Measurements from ENCODE around the gene PTPRN2. TPM values are rescaled to one million over a fixed set of nuclear protein-coding genes. Genes with fewer than 3 reads are reported as not detected.

PTPRN2 gene
- total and polyA plus RNA-seq, 4 donors = 18.1 to 69.9 (median 50.4) TPM

GRCh38 chr7:157815706-157816022, 772.0 kb downstream of the PTPRN2 start:
- Histone ChIP-seq H3K27me3 (ENCODE audit: control insufficient read depth, insufficient read depth, low read length) (no peaks in the 10 kb centered on the region), H3K4me1 (ENCODE audit: control insufficient read depth, insufficient read depth, low read length) (peaks cover 12% of the 10 kb centered on the region), H3K9me3 (ENCODE audit: control insufficient read depth, insufficient read depth, low read length) (no peaks in the 10 kb centered on the region), H3K36me3 (ENCODE audit: control insufficient read depth, insufficient read depth, low read length) (peaks cover 12% of the 10 kb centered on the region), H3K27ac (ENCODE audit: low read depth, low read length) (no peak overlapping the region), H3K4me3 (ENCODE audit: low read depth, low read length) (no peak overlapping the region)
- DNase-seq (ENCODE audit: low read depth in 4 of 6, low spot score in 6 of 6) = no peak
- 88% methylated on average over 10 of the region's 10 CpGs for WGBS (ENCODE audit: insufficient coverage)

DNA sequence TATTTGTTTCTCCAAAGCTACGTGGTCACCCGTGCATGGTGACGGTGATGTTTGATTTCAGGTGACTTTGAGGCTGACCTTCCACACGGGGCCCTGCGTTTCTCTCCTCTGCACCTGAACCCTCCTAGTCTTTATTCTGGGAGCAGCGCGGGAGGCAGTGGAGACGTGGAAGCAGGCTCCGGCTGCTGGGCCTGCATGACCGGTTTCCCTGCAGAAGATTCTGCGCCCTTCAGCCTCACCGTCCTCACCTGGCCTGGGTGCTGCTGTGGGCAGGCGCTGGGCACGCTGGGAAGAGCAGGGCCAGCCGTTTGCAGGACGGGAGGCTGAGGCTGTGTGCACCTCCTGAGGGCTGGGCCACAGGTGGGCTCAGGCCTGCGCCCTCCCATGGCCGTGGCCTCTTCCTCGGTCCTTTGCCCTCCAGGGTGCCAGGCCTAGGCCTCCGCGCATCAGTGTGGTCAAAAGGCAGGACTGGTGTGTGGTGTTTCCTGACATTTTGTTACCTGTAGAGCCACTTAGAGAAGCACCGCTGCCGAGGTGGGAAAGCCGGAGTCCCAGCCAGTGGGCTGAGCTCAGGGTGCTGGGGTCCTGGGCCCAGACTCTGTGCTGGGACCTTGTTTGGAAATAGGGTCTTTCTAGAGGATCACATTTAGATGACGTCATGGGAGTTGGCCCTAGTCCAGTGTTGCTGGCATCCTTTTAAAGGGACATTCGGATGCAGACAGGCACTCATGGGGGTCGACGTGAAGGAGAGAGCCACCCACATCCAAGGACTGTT, 772.5 kb downstream of the PTPRN2 start:
- Histone ChIP-seq H3K36me3 (ENCODE audit: control insufficient read depth, insufficient read depth, low read length) (peaks cover 15% of the 10 kb centered on the region), H3K27me3 (ENCODE audit: control insufficient read depth, insufficient read depth, low read length) (no peaks in the 10 kb centered on the region), H3K9me3 (ENCODE audit: control insufficient read depth, insufficient read depth, low read length) (no peaks in the 10 kb centered on the region), H3K4me3 (ENCODE audit: low read depth, low read length) (no peak overlapping the region), H3K4me1 (ENCODE audit: control insufficient read depth, insufficient read depth, low read length) (peaks cover 12% of the 10 kb centered on the region), H3K27ac (ENCODE audit: low read depth, low read length) (no peak overlapping the region)
- DNase-seq (ENCODE audit: low read depth in 4 of 6, low spot score in 6 of 6) = no peak
- WGBS (ENCODE audit: insufficient coverage) = 87% methylated on average over 28 of the region's 28 CpGs

DNA sequence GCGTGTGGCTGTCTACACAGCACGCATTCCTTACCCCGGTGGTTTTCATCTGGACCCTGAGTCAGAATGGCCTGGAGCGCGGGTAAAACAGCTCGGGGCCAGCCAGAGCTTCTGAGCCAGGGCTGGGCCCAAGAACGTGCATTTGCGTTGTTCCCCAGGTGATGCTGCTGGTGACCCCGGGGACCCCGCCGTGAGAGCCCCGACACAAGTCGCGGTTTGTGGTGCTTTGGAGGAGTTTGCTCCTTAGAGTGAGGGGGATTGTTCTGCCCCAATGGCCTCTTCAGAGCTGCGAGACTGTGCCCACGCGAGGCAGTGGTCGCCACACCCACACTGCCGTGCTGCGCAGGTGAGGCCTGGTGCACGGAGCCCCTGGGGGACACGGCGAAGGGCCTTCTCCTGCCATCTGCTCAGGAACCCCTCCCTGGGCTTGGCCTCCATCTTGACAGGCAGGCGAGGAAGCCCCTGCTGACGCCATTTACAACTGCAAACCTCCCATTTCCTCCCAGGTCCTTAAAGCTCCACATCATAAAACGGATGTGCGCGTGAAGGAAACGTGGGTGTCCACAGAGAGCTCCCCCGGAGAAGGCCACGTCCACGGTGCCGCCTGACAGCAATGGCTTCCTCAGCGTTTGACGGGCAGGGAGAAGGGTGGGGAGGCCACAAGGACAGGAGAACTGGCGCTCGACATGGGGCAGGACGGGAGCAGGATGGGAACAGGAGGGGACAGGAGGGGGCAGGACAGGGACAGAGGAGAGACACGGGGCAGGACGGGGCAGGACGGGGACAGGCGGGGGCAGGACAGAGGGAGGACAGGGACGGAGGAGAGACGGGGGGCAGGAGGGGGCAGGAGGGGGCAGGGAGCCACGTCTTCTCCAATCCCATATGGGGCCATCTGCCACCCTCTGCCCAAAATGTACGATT, 773.6 kb downstream of the PTPRN2 start:
- peaks cover 10% of the 10 kb centered on the region for H3K4me1 ChIP-seq (ENCODE audit: control insufficient read depth, insufficient read depth, low read length)
- H3K27me3 ChIP-seq (ENCODE audit: control insufficient read depth, insufficient read depth, low read length) = no peaks in the 10 kb centered on the region
- WGBS (ENCODE audit: insufficient coverage) = 85% methylated on average over 42 of the region's 46 CpGs
- H3K4me3 ChIP-seq (ENCODE audit: low read depth, low read length) = no peak overlapping the region
- H3K27ac ChIP-seq (ENCODE audit: low read depth, low read length) = no peak overlapping the region
- H3K36me3 ChIP-seq (ENCODE audit: control insufficient read depth, insufficient read depth, low read length) = peaks cover 24% of the 10 kb centered on the region
- no peak for DNase-seq (ENCODE audit: low read depth in 4 of 6, low spot score in 6 of 6)
- H3K9me3 ChIP-seq (ENCODE audit: control insufficient read depth, insufficient read depth, low read length) = no peaks in the 10 kb centered on the region

- Histone ChIP-seq H3K27ac (ENCODE audit: low read depth, low read length) (no peak overlapping the region), H3K9me3 (ENCODE audit: control insufficient read depth, insufficient read depth, low read length) (peaks cover 1% of the 10 kb centered on the region), H3K4me1 (ENCODE audit: control insufficient read depth, insufficient read depth, low read length) (peaks cover 5% of the 10 kb centered on the region), H3K36me3 (ENCODE audit: control insufficient read depth, insufficient read depth, low read length) (peaks cover 24% of the 10 kb centered on the region), H3K27me3 (ENCODE audit: control insufficient read depth, insufficient read depth, low read length) (no peaks in the 10 kb centered on the region), H3K4me3 (ENCODE audit: low read depth, low read length) (no peak overlapping the region)
- no peak for DNase-seq (ENCODE audit: low read depth in 4 of 6, low spot score in 6 of 6)
- 91% methylated on average over 17 of the region's 17 CpGs for WGBS (ENCODE audit: insufficient coverage)
Observed at GRCh38 chr7:157813053-157813452, 774.6 kb downstream of the PTPRN2 start.

DNA sequence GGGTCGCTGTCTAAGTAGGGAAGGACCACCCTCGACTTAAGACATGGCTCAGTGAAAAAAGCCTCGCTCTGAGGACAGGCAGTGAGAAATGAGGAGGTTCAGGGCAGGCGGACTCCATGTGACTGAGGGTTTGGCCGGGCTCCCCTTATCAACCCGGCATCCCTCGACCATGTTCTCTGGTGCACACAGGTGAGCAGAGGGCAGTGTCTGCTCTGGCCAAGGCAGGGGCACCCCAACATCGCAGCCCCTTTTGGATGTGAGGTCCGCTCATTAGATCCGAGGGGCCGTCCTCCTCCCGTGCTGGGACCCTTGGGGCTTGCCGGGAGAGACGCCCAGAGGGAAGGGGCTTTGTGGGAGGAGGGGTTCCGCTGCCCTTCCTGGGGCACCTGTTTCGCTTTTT, 775.7 kb downstream of the PTPRN2 start:
- no peaks in the 10 kb centered on the region for H3K27me3 ChIP-seq (ENCODE audit: control insufficient read depth, insufficient read depth, low read length)
- WGBS (ENCODE audit: insufficient coverage) = 87% methylated on average over 13 of the region's 16 CpGs
- H3K27ac ChIP-seq (ENCODE audit: low read depth, low read length) = no peak overlapping the region

GRCh38 chr7:157809863-157810851, 777.5 kb downstream of the PTPRN2 start:
- Histone ChIP-seq H3K36me3 (ENCODE audit: control insufficient read depth, insufficient read depth, low read length) (peaks cover 18% of the 10 kb centered on the region), H3K9me3 (ENCODE audit: control insufficient read depth, insufficient read depth, low read length) (peaks cover 1% of the 10 kb centered on the region), H3K27ac (ENCODE audit: low read depth, low read length) (no peak overlapping the region), H3K4me3 (ENCODE audit: low read depth, low read length) (no peak overlapping the region), H3K4me1 (ENCODE audit: control insufficient read depth, insufficient read depth, low read length) (peaks cover 15% of the 10 kb centered on the region), H3K27me3 (ENCODE audit: control insufficient read depth, insufficient read depth, low read length) (no peaks in the 10 kb centered on the region)
- DNase-seq (ENCODE audit: low read depth in 4 of 6, low spot score in 6 of 6) = no peak
- 97% methylated on average over 54 of the region's 55 CpGs for WGBS (ENCODE audit: insufficient coverage)

More for the DNA sequence above, 775.7 kb downstream of the PTPRN2 start:
- Histone ChIP-seq H3K4me3 (ENCODE audit: low read depth, low read length) (no peak overlapping the region), H3K36me3 (ENCODE audit: control insufficient read depth, insufficient read depth, low read length) (peaks cover 24% of the 10 kb centered on the region), H3K9me3 (ENCODE audit: control insufficient read depth, insufficient read depth, low read length) (peaks cover 1% of the 10 kb centered on the region), H3K4me1 (ENCODE audit: control insufficient read depth, insufficient read depth, low read length) (peaks cover 11% of the 10 kb centered on the region)
- no peak for DNase-seq (ENCODE audit: low read depth in 4 of 6, low spot score in 6 of 6)

DNA sequence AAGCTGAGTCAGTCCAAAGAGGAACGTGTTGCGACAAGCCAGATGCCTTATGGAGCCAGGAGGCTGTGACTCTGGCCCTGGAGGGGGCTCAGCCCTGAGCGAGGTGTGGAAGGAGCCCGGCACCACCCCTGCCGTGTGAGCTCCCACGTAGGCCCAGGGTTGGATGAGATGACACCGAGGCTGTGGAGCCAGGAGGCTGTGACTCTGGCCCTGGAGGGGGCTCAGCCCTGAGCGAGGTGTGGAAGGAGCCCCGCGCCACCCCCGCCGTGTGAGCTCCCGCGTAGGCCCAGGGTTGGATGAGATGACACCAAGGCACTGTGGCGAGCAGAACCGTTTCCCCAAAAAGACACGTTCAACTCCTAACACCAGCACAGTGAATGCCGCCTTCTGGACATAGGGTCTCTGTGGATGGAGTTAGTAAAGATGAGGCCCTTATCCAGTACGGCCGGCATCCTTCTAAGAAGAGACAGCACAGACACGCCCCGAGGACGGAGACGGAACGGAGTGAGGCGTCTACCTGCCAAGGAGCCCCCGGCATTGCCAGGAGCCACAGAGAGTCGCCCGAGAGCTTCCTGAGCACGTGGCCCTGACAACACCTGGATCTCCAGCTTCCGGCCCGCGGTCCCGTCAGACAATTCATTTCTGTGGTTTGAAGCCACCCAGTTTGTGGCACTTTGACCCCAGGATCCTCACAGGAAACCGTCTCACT, 778.3 kb downstream of the PTPRN2 start:
- Histone ChIP-seq H3K4me1 (ENCODE audit: control insufficient read depth, insufficient read depth, low read length) (peaks cover 20% of the 10 kb centered on the region), H3K27me3 (ENCODE audit: control insufficient read depth, insufficient read depth, low read length) (no peaks in the 10 kb centered on the region), H3K27ac (ENCODE audit: low read depth, low read length) (no peak overlapping the region), H3K36me3 (ENCODE audit: control insufficient read depth, insufficient read depth, low read length) (peaks cover 16% of the 10 kb centered on the region), H3K9me3 (ENCODE audit: control insufficient read depth, insufficient read depth, low read length) (peaks cover 1% of the 10 kb centered on the region), H3K4me3 (ENCODE audit: low read depth, low read length) (no peak overlapping the region)
- DNase-seq (ENCODE audit: low read depth in 4 of 6, low spot score in 6 of 6) = no peak
- 97% methylated on average over 31 of the region's 35 CpGs for WGBS (ENCODE audit: insufficient coverage)

DNA sequence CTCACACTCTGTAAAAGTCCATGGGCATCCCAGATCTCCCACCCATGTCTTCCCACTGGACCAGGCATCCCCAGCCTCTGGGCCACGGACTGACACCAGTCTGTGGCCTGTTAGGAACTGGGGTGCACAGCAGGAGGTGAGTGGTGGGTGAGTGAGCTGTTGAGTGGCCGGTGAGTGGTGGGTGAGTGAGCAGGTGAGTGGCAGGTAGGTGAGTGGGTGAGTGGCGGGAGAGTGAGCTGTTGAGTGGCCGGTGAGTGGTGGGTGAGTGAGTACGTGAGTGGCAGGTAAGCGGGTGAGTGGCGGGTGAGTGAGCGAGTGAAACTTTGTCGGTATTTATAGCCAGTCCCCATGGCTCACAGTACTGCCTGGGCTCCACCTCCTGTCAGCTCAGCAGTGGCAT, 779.6 kb downstream of the PTPRN2 start:
- H3K27me3 ChIP-seq (ENCODE audit: control insufficient read depth, insufficient read depth, low read length) = no peaks in the 10 kb centered on the region
- DNase-seq (ENCODE audit: low read depth in 4 of 6, low spot score in 6 of 6) = no peak
- H3K4me3 ChIP-seq (ENCODE audit: low read depth, low read length) = no peak overlapping the region
- no peak overlapping the region for H3K27ac ChIP-seq (ENCODE audit: low read depth, low read length)
- 100% methylated on average over 3 of the region's 9 CpGs for WGBS (ENCODE audit: insufficient coverage)
- peaks cover 12% of the 10 kb centered on the region for H3K36me3 ChIP-seq (ENCODE audit: control insufficient read depth, insufficient read depth, low read length)
- H3K9me3 ChIP-seq (ENCODE audit: control insufficient read depth, insufficient read depth, low read length) = peaks cover 1% of the 10 kb centered on the region
- peaks cover 20% of the 10 kb centered on the region for H3K4me1 ChIP-seq (ENCODE audit: control insufficient read depth, insufficient read depth, low read length)
